Adrenal gland (tissue), 12 donors: ENCODE measurements around the gene PDE9A. TPM values are rescaled to one million over a fixed set of nuclear protein-coding genes. Genes with fewer than 3 reads are reported as not detected.

Experiments used
- DNase-seq, 7 donors: peaks; one replicate each; pipeline ENCODE4 v3.0.0-alpha.2; 2019 to 2020
- H3K27ac ChIP-seq, 5 donors: fragments of 200-600 bp; sonication (generic) in 4 of 5; 1 replicate in 3 of 5; 2 replicates in 2 of 5; pipeline versions ENCODE4 v1.5.1 to v1.8.0; 2016 to 2020; ENCODE audit warnings: mild to moderate bottlenecking in 1 of 5
- H3K27me3 ChIP-seq: fragments of 200-600 bp; 2 replicates; pipeline ENCODE4 v1.8.0; 2021
- H3K36me3 ChIP-seq, 2 donors: fragments of 200-600 bp; replicated peaks in 1 of 2; 1 replicate in 1 of 2; 2 replicates in 1 of 2; pipeline versions ENCODE4 v1.5.1 to v1.8.0; 2018 to 2022
- H3K4me1 ChIP-seq, 2 donors: fragments of 200-600 bp; replicated peaks in 1 of 2; 1 replicate in 1 of 2; 2 replicates in 1 of 2; pipeline versions ENCODE4 v1.5.1 to v1.8.0; 2018 to 2021
- H3K4me3 ChIP-seq, 4 donors: fragments of 200-600 bp; sonication (generic) in 3 of 4; one replicate each; pipeline ENCODE4 v1.5.1; 2016 to 2018
- H3K9me3 ChIP-seq, 3 donors: fragments of 200-600 bp; sonication (generic) in 1 of 3; replicated peaks in 1 of 3; 1 replicate in 2 of 3; 2 replicates in 1 of 3; pipeline versions ENCODE4 v1.5.1 to v1.8.0; 2016 to 2021
- CTCF ChIP-seq, 6 experiments: fragments of 450-650 bp in 4 of 6; fragments of 200-600 bp in 2 of 6; sonication (generic) in 1 of 6; IDR thresholded peaks; 1 replicate in 5 of 6; 2 replicates in 1 of 6; pipeline versions ENCODE4 v1.5.1 to v1.8.0; 2016 to 2021; ENCODE audit warnings: antibody characterized with exemption in 6 of 6, mild to moderate bottlenecking in 2 of 6, moderate library complexity in 1 of 6
- POLR2A ChIP-seq, 2 donors: fragments of 450-650 bp; IDR thresholded peaks; one replicate each; pipeline ENCODE4 v1.6.1; 2017; ENCODE audit warnings: antibody characterized with exemption in 2 of 2, mild to moderate bottlenecking in 2 of 2, moderate library complexity in 1 of 2
- WGBS, 4 donors: extraction: QIAGEN DNeasy Blood & Tissue Kit in 2 of 4; methylation state at CpG; one replicate each; pipeline versions ENCODE4 v1.1.5 to v1.1.7; 2013 to 2017; 5-methylcytosine and 5-hydroxymethylcytosine counted together
- intact Hi-C, 2 donors: fragments of 100-400 bp; cut with DNase I; formaldehyde crosslinking; loops; one replicate each; pipeline versions ENCODE4 v1.14.1 to v1.15.0; 2022 to 2023
- polyA plus RNA-seq, 3 donors: library from polyadenylated mRNA; stranded (reverse); fragments of 200-250 nt in 2 of 3; fragments of 350-450 nt in 1 of 3; fragmentation: Illumina TruSeq in 1 of 3; extraction: RNeasy Lipid Tissue Mini Kit (QIAGEN cat#74804) in 1 of 3; gene quantifications; one replicate each; pipeline ENCODE4 v1.2.3, GENCODE V29; 2013 to 2014
- total RNA-seq, 9 donors: library from RNA; depleted of rRNA in 4 of 9; stranded (reverse); fragments of >200 nt in 4 of 9; fragments of 120-200 nt in 1 of 9; fragmentation: NEBNext Ultra II Directional in 1 of 9; extraction: Animal tissue kit (Norgen Biotek cat#: 25700) in 1 of 9; gene quantifications; one replicate each; pipeline versions ENCODE4 v1.1.0 to v1.2.4, GENCODE V29; 2013 to 2023
- donor health status: healthy with polysubstance abuse.
- donor health status: Bipolar disorder and iron deficiency.
- donor health status: DM: yes; HTN: yes; CAD: no.
- donor health status: DM: no; HTN: no; CAD: no.
- donor health status: DM: no; HTN: no; CAD: no.
- donor health status: DM: yes; HTN: yes; CAD: no.

Gene PDE9A
- total and polyA plus RNA-seq, 12 donors, result 4.6 to 58.1 (median 19.5) TPM

GRCh38 chr21:42670058-42670880 lies 16.8 kb downstream of the PDE9A start:
- 90 to 95% (median 90%) methylated on average over 8 of the region's 8 CpGs for WGBS, 4 donors

GRCh38 chr21:42670884-42671283 lies 17.5 kb downstream of the PDE9A start:
- no peaks in the 10 kb centered on the region for H3K27me3 ChIP-seq
- WGBS, 4 donors, result 66 to 82% (median 76%) methylated on average over 9 of the region's 9 CpGs
- H3K4me3 ChIP-seq, result no peak overlapping the region
- TF ChIP-seq POLR2A (IDR thresholded peaks at IDR 0.05), result no peak
- TF ChIP-seq CTCF (IDR thresholded peaks at IDR 0.05), result no peak
- H3K27ac ChIP-seq, result no peak overlapping the region
- no peak for DNase-seq
- no peaks in the 10 kb centered on the region for H3K36me3 ChIP-seq
- peaks cover 0 to 9% of the 10 kb centered on the region in 2 donors for H3K4me1 ChIP-seq
- intact Hi-C loops, result no loop called here
- no peaks in the 10 kb centered on the region for H3K9me3 ChIP-seq

More at GRCh38 chr21:42670058-42670880, 16.8 kb downstream of the PDE9A start:
- no peak for DNase-seq
- Histone ChIP-seq H3K4me3 (no peak overlapping the region), H3K27me3 (no peaks in the 10 kb centered on the region), H3K27ac (no peak overlapping the region), H3K9me3 (no peaks in the 10 kb centered on the region), H3K36me3 (no peaks in the 10 kb centered on the region), H3K4me1 (peaks cover 0 to 9% of the 10 kb centered on the region in 2 donors)
- TF ChIP-seq POLR2A (IDR thresholded peaks at IDR 0.05) (no peak), CTCF (IDR thresholded peaks at IDR 0.05) (no peak)
- intact Hi-C loops, result no loop called here

GRCh38 chr21:42671778-42672593 lies 18.6 kb downstream of the PDE9A start:
- intact Hi-C loops, result no loop called here
- Histone ChIP-seq H3K36me3 (no peaks in the 10 kb centered on the region), H3K9me3 (no peaks in the 10 kb centered on the region), H3K27ac (no peak overlapping the region), H3K27me3 (no peaks in the 10 kb centered on the region), H3K4me3 (no peak overlapping the region), H3K4me1 (peaks cover 0 to under 1% of the 10 kb centered on the region in 2 donors)
- TF ChIP-seq CTCF (IDR thresholded peaks at IDR 0.05) (no peak), POLR2A (IDR thresholded peaks at IDR 0.05) (no peak)
- no peak for DNase-seq
- WGBS, 4 donors, result 76 to 83% (median 79%) methylated on average over 15 of the region's 15 CpGs

GRCh38 chr21:42672699-42673458 lies 19.5 kb downstream of the PDE9A start:
- 89 to 94% (median 91%) methylated on average over 23 to 24 of the region's 24 CpGs for WGBS, 4 donors
- Histone ChIP-seq H3K9me3 (no peaks in the 10 kb centered on the region), H3K27me3 (no peaks in the 10 kb centered on the region), H3K4me3 (no peak overlapping the region), H3K4me1 (peaks cover 0 to 3% of the 10 kb centered on the region in 2 donors), H3K36me3 (no peaks in the 10 kb centered on the region), H3K27ac (no peak overlapping the region)
- no peak for DNase-seq
- no peak for TF ChIP-seq CTCF (IDR thresholded peaks at IDR 0.05)
- no peak for TF ChIP-seq POLR2A (IDR thresholded peaks at IDR 0.05)
- intact Hi-C loops, result no loop called here
